Activated naive CD4-positive, alpha-beta T cell treated with anti-CD3 and anti-CD28 coated beads, Interleukin-2, amount 50 U/mL, for 16 hours (primary cell): Measurements from ENCODE around the gene ATP10A.

Experiments
- DNase-seq: peaks from one replicate; pipeline ENCODE4 v3.0.0-alpha.2; 2020

The ATP10A gene

DNA sequence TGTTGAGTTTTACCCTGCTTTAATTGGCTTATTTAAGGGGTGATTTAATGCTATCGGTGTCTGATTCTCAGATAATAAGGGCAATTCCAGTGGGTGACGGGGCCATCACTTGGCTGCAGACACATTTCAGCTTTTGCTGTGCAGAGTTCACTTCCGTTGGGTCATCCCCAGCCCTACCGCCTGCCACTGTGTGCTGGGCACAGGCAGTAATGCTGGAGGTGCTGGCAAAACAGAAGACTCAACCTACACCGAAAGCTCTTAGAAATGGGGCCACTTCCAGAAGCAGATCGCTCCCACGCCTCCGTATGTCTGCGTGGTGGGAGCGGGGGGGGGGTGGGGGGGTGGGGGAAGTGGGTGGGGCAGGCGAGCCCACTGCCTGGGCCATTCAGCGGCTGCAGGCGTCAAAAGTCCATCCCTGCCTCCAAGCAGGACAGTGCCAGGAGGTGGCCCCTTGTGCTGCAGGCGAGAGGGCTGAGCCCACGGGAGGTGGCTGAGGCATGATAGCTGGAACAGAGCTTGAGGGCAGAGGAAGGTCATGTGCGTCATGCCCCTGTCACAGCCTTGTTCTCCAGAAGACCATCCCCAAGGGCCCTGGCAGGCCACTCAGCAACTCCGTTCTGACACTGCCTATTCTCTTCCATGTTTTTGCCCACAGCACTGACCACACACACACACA lies 128.3 kb downstream of the ATP10A start:
- DNase-seq, result no peak

DNA sequence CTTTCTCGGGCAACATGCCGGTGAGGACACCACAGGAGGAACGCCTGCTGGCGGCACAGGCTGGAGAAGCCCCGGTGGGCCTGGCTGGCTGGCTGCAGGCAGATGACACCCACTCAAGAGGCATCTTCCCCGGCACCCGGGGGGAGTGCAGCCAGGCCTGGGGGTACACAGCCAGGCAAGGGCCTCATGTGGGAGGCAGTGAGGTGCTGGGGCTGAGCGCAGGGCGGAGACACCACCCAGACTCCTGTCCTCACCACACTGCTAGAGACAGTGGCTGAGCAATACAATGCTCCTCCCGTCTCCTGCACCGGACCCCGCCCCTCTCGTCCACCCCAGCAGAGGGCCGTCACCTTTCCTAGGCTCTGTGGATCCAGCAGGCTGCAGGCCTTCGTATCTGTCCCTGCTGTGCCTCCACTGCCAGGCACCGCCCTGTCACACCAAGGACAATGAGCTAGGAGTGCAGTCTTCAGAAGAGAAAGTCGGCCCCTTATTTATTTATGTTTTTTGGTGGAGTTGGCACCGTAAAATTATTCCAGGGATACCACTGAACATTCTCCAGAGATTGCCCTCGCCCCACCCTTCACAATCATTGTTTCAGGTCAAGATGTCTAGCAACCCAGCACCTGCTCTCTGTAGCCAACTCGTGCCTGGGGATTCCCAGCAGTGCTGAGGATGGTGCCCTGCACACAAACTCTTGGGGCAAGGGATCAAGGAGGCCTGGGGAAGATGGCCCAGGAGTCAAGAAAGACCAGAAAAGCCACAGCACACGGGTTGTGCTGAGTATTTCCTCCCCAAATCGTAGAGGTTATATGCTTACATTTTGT lies 129.1 kb downstream of the ATP10A start:
- DNase-seq, result no peak

DNA sequence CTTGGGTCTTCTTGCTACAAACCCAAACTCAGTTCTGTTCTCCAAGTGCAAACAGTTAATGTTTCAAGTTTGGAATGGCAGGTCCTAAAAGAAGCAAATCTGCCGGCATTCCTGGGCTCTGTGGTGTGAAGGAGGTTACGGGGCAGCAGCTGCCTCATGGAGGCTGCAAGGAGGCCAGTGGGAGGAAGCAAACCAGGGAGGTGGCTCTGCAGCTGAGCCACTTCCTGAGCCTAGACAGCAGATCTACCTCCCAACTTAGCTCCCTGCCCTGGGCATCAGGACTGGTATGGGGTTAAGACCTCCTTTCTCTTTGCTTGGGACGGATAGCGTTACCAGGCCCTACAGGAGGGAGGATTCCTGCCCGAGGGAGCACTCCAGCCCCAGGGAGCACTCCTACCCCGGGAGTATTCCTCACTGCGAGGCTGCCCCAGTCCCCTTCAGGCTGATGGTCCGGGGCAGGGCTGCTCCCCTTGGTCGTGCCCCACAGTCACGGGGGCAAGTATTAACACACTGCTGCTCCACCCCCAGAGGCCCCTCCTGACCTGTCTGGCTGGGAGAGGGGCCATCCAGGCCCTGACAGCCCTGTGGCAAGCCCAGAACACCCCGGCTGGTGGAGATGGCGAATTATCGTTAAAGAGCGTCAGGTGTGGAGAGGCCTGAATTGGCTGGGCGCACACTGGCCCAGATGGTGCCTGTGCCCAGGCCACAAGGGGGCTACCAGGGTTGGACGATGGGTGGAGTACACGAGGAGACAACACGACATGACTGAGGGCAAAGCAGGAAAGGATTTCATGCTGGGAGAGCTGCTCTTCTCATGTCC lies 129.9 kb downstream of the ATP10A start:
- no peak for DNase-seq

DNA sequence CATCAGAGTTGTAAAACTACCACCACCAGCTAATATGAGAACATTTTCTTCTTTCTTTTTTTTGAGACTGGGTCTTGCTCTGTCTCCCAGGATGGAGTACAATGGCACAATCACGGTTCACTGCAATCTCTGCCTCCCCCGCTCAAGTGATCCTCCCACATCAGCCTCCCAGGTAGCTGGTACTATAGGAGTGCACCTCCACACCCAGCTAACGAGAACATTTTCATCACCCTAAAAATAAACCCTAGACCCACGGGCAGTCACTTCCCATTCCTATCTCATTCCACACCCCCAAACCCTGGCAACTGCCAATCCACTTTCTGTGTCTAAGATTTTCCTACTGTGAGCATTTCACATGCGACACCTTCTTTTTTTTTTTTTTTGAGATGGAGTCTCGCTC lies 130.9 kb downstream of the ATP10A start:
- DNase-seq, result no peak

DNA sequence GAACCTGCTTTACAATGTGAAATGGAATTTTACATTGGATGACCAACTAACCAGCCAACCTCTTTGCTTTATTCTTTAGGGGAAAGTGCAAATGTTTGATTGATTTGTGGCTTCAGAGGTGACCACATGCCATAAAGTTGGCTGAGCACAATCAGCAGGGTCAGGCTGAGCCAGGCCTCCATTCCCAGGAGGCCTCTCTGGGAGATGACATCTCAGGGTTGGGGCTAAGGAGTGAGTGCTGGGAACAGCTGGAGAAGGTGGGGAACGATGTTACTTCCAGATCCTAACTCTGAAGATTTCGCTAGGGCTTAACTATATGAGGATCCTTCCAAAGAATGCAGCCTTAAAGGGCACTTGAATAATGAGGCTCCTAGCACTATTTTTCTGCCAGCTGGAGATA lies 131.7 kb downstream of the ATP10A start:
- DNase-seq, result no peak

DNA sequence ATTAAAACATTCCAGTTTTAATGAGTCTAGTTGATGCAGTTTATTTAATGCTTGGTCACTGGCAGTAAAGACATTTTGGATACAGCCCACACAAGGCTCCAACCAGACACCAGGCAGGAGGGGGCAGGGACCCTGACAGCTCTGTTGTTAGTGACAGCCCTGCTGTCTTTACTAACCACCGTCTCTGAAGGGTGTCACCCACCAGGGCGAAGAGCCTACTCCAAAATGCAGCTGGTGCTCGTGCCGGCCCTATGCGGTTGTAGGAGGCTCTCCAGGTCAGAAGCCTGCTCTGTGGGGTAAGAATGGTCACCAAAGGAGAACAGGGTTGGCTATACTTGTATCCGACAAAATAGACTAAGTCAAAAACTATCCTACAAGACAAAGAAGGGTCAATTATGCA lies 132.2 kb downstream of the ATP10A start:
- no peak for DNase-seq

DNA sequence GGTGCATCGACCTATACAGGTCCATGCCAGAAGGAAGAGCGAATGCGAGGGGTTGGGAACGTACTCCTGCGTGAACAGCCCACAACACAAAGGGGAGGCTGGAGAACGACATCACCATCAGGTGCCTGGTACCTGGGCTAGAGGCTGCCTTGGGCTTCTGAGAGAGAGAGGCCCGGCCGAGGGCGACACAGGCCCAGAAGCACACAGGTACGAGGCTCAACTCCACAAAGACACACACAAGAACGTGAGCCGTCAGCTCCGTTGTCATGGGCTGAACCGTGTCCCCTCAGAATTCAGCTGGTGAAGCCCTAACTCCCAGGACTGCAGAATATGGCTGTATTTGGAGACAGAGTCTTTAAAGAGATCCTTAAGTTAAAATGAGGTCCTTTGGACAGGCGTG lies 134.3 kb downstream of the ATP10A start:
- no peak for DNase-seq

DNA sequence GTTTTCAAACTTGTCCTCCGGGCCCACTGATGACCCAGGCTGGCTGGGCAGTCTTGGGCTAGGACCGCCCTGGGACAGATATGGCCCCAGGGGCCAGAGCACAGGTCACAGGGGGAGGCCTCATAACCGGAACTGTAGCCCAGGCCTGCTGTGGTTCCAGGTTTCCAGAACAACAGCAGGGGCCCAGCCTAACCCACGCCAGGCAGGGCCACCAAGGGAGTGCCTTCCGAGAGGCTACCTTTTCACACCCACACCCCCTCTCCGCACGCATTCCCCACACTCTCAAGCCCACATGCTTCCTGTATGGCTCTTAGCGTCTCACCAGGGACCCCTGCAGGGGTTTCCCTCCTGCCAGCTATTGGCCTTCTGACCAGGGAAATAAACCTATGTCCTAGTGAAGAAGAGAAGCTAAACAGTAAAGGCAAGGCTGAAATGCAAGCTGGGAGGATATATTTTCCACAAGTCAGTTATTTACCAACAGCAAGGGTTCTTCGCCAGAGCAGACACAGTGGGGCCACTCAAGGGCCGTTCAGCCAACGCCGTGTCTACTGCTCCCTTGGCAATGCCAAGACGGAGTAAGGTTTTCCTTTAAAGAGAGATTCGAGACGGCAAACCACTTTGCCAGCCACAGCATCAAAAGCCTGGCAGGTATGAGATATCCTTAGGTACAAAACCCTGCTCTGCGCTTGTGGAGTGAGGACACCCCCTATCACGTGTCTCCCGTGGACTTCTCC lies 135.1 kb downstream of the ATP10A start:
- DNase-seq, result no peak

DNA sequence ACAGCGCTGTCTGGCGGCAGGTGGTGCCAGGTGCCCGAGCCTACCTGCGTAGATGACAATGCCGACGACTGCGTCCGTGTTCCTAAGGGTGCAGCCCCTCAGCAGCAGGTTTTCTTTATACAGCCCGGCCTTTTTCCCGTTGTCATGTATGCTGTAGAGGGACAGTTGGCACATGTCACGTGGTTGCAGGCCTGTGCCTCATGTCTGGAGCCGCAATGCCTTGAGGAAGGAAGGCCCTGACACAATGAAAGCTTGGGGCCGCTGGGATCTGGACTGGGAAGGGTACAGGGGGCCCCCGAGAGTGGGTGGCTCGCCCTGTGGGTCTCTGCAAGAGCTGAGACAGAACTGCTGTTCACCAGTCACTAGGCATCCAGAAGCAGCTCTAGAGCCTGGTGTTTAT lies 136.0 kb downstream of the ATP10A start:
- no peak for DNase-seq

DNA sequence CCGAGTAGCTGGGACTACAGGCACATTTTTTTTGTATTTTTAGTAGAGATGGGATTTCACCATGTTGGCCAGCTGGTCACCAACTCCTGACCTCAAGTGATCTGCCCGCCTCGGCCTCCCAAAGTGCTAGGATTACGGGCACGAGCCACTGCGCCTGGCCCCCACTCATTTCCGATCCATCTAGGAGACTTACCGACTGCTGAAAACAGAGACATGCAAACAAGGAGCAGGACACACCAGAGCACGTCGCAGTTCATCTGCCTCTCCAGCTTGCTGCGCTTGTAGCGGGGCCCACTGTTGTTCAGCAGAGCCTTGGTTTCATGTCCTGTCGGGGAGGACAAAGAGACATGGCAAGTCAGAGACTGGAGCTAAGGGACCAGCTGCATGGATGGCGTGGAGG lies 137.4 kb downstream of the ATP10A start:
- DNase-seq, result no peak

DNA sequence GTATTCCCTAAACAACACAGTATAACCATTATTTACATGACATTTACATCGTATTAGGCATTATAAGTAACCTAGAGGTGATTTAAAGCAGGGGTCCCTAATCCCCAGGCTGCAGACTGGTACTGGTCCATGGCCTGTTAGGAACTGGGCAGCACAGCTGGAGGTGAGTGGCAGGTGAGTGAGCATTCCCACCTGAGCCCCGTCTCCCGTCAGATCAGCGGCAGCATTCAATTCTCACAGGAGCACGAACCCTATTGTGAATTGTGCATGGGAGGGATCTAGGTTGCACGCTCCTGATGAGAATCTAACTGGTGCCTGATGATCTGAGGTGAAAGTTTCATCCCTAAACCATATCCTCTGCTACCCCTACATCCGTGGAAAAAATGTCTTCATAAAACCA lies 138.2 kb downstream of the ATP10A start:
- DNase-seq, result no peak

DNA sequence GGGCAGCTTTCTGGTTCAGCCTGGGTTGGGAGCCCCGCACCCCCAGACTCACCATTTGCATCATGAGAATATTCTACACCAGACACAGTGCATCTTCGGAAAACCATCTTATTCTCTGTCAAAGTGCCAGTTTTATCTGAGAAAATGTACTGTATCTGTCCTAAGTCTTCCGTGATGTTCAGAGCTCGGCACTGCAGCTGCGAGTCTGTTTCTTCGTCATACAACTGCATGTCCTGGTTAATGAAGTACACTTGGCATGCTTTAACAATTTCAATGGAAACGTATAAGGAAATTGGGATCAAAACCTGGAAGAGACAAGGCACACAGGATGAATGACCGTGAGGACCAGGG lies 141.5 kb downstream of the ATP10A start:
- no peak for DNase-seq

DNA sequence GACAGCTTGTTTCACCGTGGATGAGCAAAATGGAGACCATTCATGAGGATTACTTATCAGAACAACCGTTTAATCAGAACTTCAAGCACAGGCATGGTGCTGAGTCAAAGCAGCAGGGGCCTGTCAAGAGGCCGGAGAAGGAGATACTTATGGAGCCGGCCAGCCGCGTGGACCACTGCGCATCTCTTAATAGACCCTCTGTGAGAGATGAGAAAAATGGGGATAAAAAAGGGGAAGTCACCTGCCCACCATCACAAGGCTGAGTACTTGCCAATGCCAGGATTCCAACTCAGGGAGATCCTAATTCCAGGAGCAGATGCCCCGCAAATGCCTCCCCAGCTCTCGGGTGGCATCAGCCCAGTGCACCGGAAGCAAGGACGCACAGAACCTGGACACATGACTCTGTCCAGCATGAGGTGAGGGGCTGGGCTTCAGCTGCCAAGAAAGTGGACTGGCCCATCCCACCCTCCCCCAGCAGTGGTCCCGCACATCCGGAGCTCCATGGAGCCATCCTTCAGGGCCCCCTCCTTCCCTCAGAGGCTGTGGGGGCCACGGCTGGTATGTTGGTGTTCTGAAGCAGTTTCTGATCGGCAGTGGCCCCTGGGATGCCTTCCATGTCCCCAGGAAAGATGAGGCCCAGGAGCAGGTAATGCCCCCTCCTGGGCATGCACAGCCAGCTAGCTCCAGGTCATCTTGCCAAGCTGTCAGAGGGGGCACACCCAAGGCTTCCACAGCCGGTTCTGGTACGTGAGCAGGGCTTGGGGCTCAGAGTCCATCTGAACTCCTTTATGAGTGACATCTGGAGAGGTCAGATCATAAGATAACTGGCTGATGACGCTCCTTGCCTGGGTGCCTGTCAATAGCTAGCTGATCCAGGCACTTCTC lies 143.8 kb downstream of the ATP10A start:
- DNase-seq, result no peak

DNA sequence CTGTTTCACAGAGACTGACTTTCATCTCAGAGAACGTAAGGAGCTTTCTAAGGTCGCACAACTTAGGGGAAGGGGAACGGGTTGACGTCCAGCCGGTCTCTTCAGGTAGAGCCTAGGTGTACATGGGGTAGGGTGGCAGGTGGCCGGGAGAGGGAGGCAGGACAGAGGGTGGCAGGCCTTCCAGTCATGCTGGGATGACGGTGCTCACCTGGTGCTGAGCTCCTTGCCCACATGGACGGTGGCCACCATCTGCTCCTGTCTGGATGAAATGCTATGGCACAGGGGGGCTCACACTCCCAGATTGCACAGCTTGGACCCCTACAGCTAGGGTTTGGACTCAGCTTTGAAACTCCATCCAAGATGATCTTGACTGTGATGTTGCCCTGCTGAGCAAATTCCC lies 144.5 kb downstream of the ATP10A start:
- no peak for DNase-seq

DNA sequence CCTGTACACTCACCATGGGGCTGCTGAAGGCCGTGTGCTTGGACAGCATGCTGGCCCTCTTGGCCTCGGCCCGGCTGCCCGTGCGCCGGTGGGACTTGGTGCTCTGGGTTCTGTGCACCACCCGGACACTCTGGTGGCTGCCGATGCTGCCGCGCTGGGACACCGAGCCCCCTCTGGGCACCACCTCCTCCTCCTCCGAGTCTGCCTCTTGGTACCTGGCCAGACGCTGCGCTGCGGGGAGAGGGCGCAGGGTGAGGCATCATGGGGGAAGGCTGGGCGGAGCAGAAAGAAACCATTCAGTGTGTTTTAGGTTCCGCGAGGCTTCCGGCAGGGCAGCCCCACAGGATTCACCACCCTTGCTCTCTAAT lies 145.0 kb downstream of the ATP10A start:
- no peak for DNase-seq

DNA sequence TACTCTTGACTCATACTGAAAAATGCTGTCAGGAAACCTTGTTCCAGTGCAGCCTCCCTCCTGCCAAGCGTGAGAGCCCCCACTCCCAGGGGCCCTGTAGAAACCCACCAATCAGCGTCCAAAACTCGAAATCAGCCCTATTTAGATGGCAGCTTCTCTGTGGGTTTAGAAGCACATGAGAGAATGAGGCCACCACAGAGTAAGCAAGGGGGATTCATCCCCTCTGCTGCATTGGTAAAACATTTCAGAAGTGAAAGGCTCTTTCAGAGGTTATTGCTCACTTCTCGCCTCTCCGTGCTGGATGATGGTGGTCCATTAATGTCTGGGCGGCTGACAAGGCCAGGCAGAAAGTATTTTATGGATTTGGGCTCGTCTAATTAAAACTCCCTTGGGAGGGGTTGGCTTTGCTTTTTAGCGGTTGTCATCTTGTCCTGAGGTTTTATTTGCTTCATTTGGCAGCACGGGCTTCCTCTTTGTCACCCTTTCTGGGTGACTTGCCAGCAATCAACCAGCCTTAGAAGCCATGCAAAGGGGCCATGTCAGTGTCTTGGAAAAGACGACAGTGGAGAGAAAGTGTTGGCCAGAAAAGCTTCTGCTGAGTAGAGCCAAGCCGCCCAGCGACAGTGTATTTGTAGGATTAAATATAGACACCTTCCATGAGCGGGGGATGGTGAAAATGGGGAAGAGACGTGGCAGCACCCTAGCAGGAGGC lies 145.5 kb downstream of the ATP10A start:
- no peak for DNase-seq

DNA sequence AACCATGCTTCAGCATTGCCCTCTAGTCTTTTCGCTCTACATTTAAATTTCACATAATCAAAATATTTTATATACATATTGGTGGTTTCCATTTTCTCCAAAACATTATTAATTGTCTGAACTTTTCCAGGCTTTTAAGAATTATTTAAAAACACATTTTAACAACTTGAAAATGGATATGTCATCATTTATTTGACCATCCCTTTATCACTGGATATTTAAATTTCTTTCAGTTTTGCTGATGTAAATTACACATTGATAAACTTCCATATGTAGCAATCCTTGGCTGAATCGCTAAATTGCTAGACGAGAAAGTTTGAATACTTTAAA lies 146.0 kb downstream of the ATP10A start:
- DNase-seq, result no peak

DNA sequence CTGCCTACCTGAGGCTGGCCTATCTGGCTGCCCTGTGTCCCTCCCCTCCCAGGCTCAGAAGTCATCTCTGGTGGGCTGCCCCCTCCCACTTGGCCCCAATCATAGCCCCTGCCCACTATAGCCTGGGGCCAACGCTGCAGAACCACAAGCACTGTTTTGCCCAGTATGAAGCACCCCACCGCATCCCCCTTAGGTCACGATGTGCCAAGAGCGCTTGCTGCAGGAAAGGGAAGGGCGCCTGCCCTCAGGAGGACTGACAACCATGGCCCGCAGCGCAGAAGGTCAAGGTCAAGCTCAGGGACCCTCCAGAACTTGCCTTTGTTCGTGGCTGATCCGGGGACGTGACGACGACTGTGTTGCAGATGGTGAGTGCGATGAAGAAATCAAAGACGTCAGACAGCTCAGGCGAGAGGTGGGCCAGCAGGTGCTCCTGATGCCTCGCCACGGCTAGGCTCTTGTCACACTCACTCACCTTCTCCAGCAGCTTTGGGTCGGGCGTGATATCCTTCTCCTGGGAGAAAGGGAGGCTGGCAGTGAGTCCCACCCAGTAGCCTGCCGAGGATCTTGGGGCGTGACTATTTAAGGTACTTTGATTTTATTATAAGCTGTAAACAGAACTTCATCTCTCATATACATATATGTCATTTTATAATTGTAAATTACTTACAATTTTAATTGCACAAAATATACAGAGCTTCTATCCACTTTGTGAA lies 146.6 kb downstream of the ATP10A start:
- no peak for DNase-seq

DNA sequence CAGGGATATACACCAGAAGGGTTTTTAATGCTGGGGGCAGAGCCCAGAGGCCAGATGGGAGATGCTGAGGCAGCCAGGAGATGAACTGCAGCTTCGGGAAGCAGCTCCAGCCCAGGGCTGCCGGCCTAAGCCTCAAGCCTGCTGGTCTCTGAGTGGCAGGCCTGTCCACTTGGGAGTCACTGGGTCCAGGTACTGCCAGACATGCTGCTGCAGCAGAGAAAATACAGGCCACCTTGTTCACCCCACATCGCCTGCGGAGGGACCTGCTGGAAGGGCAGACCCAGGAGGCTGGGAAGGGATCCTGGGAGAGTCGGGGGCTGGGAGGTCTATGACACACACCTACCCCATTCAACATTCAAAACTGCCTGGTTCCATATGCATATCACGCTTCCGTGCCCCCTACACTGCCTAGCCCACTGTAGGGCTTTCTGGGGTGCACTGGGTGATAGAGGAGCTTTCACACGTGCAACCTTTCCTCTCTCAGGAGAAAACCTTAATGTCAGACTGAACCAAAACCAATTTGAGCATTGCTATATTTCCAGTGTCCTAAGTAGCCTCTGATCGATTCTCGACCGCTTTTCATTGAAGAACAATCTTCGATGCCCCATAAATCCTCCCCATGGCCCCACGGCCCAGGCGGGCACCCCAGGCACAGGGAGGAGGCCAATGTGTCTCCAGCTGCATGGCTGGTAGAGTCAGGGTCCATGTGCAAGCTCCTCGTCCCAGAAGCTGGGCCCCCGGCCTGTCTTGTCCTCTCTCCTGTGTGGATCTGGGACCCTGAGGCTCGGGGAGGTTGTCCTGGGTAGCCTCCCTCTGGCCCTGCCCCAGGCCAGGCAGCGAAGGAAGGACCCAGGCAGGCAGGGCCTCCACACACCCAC lies 147.4 kb downstream of the ATP10A start:
- DNase-seq, result no peak

DNA sequence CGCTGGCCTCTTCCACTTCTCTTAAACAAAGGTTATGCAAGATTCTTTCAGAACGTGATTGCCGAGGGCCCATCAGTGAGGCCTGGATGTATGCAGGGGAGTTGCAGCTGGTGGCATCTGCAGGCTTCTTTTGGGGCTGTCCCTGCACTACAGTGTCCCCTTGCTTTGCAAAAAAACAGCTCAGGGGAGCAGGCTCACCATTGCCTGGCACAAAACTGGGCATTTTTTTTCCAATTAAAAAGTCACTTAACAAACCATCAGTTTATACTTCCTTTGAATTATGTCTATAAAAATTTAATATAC lies 148.6 kb downstream of the ATP10A start:
- DNase-seq, result no peak
